NT2/D1 (cell line): ENCODE measurements around the gene CMTM5.

ENCODE experiments used
- SUZ12 ChIP-seq: IDR thresholded peaks from 2 replicates; pipeline ENCODE4 v1.6.1; 2011; ENCODE audit not compliant: insufficient read length, insufficient read depth; ENCODE audit errors: extremely low read depth
- YY1 ChIP-seq: IDR thresholded peaks from 2 replicates; pipeline ENCODE4 v1.6.1; 2011; ENCODE audit not compliant: insufficient read length, insufficient read depth
- ZNF274 ChIP-seq: IDR thresholded peaks from 2 replicates; pipeline ENCODE4 v1.6.1; 2011; ENCODE audit warnings: mild to moderate bottlenecking, low read depth, low read length

- TF ChIP-seq YY1 (no peak), SUZ12 (no peak), ZNF274 (no peak)
These were observed 24.4 kb downstream of the CMTM5 start for GRCh38 chr14:23401291-23401690.
